HG03025 (cell line): ENCODE results near the gene ELMO3.

ENCODE experiments used
- ATAC-seq: cut with Tn5 transposase; IDR thresholded peaks from one replicate; pipeline ENCODE4 v1.9.1; 2021; ENCODE audit warnings: mild to moderate bottlenecking, moderate library complexity; ENCODE audit not compliant: unreplicated experiment, low FRiP score

The ELMO3 gene

GRCh38 chr16:67252609-67253497, 53.9 kb downstream of the ELMO3 start:
- no peak for ATAC-seq
